Lower lobe of right lung (tissue), 2 donors: Measurements from ENCODE around the gene BAG3. TPM values are rescaled to one million over a fixed set of nuclear protein-coding genes. Genes with fewer than 3 reads are reported as not detected.

ENCODE experiments used
- ATAC-seq, 2 donors: fragments of 200-7000 bp; cut with Tn5 transposase; one replicate each; pipeline ENCODE4 v1.9.1; 2020 to 2022; ENCODE audit warnings: mild to moderate bottlenecking in 2 of 2, moderate library complexity in 2 of 2
- DNase-seq: peaks from one replicate; pipeline ENCODE4 v3.0.0-alpha.2; 2020
- H3K27ac ChIP-seq: fragments of 200-600 bp; one replicate; pipeline ENCODE4 v1.8.0; 2022
- H3K27me3 ChIP-seq: fragments of 200-600 bp; one replicate; pipeline ENCODE4 v1.8.0; 2022; ENCODE audit warnings: low read depth
- H3K36me3 ChIP-seq: fragments of 200-600 bp; one replicate; pipeline ENCODE4 v1.8.0; 2022; ENCODE audit warnings: mild to moderate bottlenecking
- H3K4me1 ChIP-seq: fragments of 200-600 bp; one replicate; pipeline ENCODE4 v1.8.0; 2022
- H3K4me3 ChIP-seq: fragments of 200-600 bp; one replicate; pipeline ENCODE4 v1.8.0; 2022; ENCODE audit warnings: mild to moderate bottlenecking
- H3K9me3 ChIP-seq: fragments of 200-600 bp; one replicate; pipeline ENCODE4 v1.8.0; 2022
- CTCF ChIP-seq: fragments of 200-600 bp; IDR thresholded peaks from one replicate; pipeline ENCODE4 v1.8.0; 2022; ENCODE audit warnings: antibody characterized with exemption, mild to moderate bottlenecking
- intact Hi-C: fragments of 100-400 bp; cut with DNase I; formaldehyde crosslinking; loops from one replicate; pipeline ENCODE4 v1.11.0; 2022
- total RNA-seq: library from RNA; stranded (reverse); fragmentation: NEBNext Ultra II Directional; extraction: Animal tissue kit (Norgen Biotek cat#: 25700); gene quantifications from one replicate; pipeline ENCODE4 v1.2.1, GENCODE V29; 2021
- donor health status: DM: no; HTN: yes; CAD: no; lungs with severe emphysema.

The BAG3 gene
- total RNA-seq, 1 donor from 2014 or later = 30.2 TPM

DNA sequence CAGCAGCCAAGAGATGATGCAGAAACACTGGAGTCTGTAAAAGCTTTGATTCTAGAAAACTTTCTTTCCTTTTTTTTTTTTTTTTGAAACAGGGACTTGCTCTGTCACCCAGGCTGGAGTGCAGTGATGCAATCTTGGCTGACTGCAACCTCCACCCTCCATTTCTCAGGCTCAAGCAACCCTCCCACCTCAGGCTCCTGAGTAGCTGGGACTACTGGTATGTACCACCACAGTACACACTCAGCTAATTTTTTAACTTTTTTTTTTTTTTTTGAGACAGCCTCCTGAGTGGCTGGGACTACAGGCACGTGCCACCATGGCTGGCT lies 17.0 kb upstream of the BAG3 start:
- no peak overlapping the region for H3K27ac ChIP-seq
- H3K27me3 ChIP-seq = no peaks in the 10 kb centered on the region
- DNase-seq (no peak), ATAC-seq (peak in 1 of 2 donors; percentile 56)
- intact Hi-C loops = no loop called here
- H3K9me3 ChIP-seq = no peaks in the 10 kb centered on the region
- no peaks in the 10 kb centered on the region for H3K36me3 ChIP-seq
- TF ChIP-seq CTCF = no peak
- no peaks in the 10 kb centered on the region for H3K4me1 ChIP-seq
- H3K4me3 ChIP-seq = no peak overlapping the region

DNA sequence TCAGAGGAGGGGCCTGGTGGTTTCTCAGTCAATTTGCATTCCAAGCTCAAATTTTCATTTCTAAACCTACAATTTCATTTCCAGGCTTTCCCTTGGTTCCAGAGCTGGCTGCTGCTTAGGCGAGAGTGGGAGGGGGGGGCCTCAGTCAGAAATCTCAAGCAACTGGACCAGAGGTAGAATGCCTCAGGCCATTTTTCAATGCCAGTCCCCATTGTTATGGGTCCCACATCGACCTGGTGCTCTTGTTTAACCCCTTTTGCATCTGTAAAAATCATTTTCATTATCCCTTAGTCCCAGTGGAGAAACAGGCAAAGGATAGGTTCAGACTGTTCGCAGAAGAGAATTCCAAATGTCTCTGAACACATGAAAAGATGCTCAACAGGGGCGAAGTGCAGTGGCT lies 13.5 kb upstream of the BAG3 start:
- no peak overlapping the region for H3K27ac ChIP-seq
- no peak for TF ChIP-seq CTCF
- H3K4me1 ChIP-seq = no peaks in the 10 kb centered on the region
- H3K27me3 ChIP-seq = no peaks in the 10 kb centered on the region
- no peak for ATAC-seq
- intact Hi-C loops = no loop called here
- no peak for DNase-seq
- no peak overlapping the region for H3K4me3 ChIP-seq
- H3K9me3 ChIP-seq = no peaks in the 10 kb centered on the region
- H3K36me3 ChIP-seq = no peaks in the 10 kb centered on the region

GRCh38 chr10:119638982-119639381 lies 12.2 kb upstream of the BAG3 start:
- no peaks in the 10 kb centered on the region for H3K4me1 ChIP-seq
- no peaks in the 10 kb centered on the region for H3K36me3 ChIP-seq
- H3K4me3 ChIP-seq = no peak overlapping the region
- ATAC-seq (no peak), DNase-seq (no peak)
- no peaks in the 10 kb centered on the region for H3K9me3 ChIP-seq
- H3K27me3 ChIP-seq = no peaks in the 10 kb centered on the region
- no peak overlapping the region for H3K27ac ChIP-seq
- TF ChIP-seq CTCF = no peak
- intact Hi-C loops = no loop called here

DNA sequence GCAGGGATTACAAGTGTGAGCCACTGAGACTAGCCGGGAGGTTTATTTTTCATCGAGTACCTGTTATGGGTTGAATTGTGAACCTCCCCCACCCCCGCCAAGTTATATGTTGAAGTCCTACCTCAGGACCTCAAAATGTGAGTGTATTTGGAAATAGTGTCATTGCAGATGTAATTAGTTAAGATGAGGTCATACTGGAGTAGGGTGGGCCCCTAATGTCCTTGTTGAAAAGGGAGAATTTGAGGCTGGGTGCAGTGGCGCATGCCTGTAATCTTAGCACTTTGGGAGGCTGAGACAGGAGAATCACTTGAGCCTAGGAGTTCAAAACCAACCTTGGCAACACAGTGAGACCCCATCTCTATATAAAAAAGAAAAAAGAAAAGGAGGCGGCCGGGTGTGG lies 10.8 kb upstream of the BAG3 start:
- ATAC-seq (no peak), DNase-seq (no peak)
- H3K27ac ChIP-seq = no peak overlapping the region
- no peak for TF ChIP-seq CTCF
- H3K9me3 ChIP-seq = peaks cover 6% of the 10 kb centered on the region
- no peaks in the 10 kb centered on the region for H3K4me1 ChIP-seq
- intact Hi-C loops = no loop called here
- no peak overlapping the region for H3K4me3 ChIP-seq
- no peaks in the 10 kb centered on the region for H3K36me3 ChIP-seq
- H3K27me3 ChIP-seq = no peaks in the 10 kb centered on the region

DNA sequence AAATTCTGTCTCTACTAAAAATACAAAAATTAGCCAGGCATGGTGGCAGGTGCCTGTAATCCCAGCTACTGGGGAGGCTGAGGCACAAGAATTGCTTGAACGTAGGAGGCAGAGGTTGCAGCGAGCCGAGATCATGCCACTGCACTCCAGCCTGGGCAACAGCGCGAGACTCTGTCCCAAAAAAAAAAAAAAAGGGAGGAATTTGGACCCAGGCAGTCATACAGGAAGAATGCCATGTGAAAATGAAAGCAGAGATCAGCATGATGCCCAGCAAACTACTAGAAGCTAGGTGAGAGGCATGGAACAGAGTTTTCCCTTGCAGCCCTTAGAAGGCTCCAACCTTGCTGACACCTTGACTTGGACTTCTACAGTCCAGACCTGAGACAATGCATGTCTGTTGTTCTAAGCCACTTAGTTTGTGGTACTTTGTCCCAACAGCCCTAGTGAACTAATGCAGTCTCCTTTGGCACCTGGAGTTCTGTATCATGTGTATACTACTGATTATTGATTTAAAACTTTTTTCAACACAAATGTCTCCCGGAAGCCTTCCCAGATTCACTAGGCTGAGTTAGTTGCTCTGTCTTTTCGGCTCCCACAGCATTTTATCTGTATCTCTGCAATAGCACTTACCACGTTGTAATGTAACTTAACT lies 10.2 kb upstream of the BAG3 start:
- H3K9me3 ChIP-seq = peaks cover 6% of the 10 kb centered on the region
- no peak for TF ChIP-seq CTCF
- no peak for DNase-seq
- H3K27ac ChIP-seq = no peak overlapping the region
- intact Hi-C loops = no loop called here
- no peaks in the 10 kb centered on the region for H3K27me3 ChIP-seq
- H3K4me3 ChIP-seq = no peak overlapping the region
- no peak for ATAC-seq
- H3K4me1 ChIP-seq = no peaks in the 10 kb centered on the region
- H3K36me3 ChIP-seq = no peaks in the 10 kb centered on the region
